Heart right ventricle (tissue), 16 donors: Measurements from ENCODE around the gene PTPRN2. TPM values are rescaled to one million over a fixed set of nuclear protein-coding genes. Genes with fewer than 3 reads are reported as not detected.

Source experiments
- ATAC-seq, 8 donors: fragments of 200-7000 bp; cut with Tn5 transposase; one replicate each; pipeline ENCODE4 v1.9.1; 2020; ENCODE audit warnings: mild to moderate bottlenecking in 8 of 8, moderate library complexity in 8 of 8, moderate number of reproducible peaks in 1 of 8
- DNase-seq, 2 donors: peaks; one replicate each; pipeline ENCODE4 v3.0.0-alpha.2; 2020
- H3K27ac ChIP-seq, 10 donors: fragments of 200-600 bp; sonication (generic) in 2 of 10; one replicate each; pipeline versions ENCODE4 v1.5.0 to v1.8.0; 2020 to 2022; ENCODE audit warnings: mild to moderate bottlenecking in 3 of 10
- H3K27me3 ChIP-seq, 7 donors: fragments of 200-600 bp; one replicate each; pipeline ENCODE4 v1.8.0; 2021 to 2022; ENCODE audit warnings: mild to moderate bottlenecking in 2 of 7
- H3K36me3 ChIP-seq, 9 donors: fragments of 200-600 bp; sonication (generic) in 1 of 9; one replicate each; pipeline versions ENCODE4 v1.5.0 to v1.8.0; 2020 to 2022; ENCODE audit warnings: mild to moderate bottlenecking in 2 of 9
- H3K4me1 ChIP-seq, 9 donors: fragments of 200-600 bp; sonication (generic) in 1 of 9; one replicate each; pipeline versions ENCODE4 v1.5.0 to v1.8.0; 2020 to 2022; ENCODE audit warnings: mild to moderate bottlenecking in 4 of 9
- H3K4me3 ChIP-seq, 10 donors: fragments of 200-600 bp; sonication (generic) in 2 of 10; one replicate each; pipeline versions ENCODE4 v1.5.0 to v1.8.0; 2020 to 2022; ENCODE audit warnings: mild to moderate bottlenecking in 7 of 10, moderate library complexity in 2 of 10
- H3K9me3 ChIP-seq, 11 donors: fragments of 200-600 bp in 10 of 11; sonication (generic) in 2 of 11; one replicate each; pipeline versions ENCODE4 v1.5.0 to v1.8.0; 2013 to 2022; ENCODE audit warnings: mild to moderate bottlenecking in 2 of 11, control low read depth in 1 of 11, moderate library complexity in 1 of 11
- WGBS, 2 donors: extraction: QIAGEN DNeasy Blood & Tissue Kit; methylation state at CpG; one replicate each; pipeline ENCODE4 v1.1.7; 2013; ENCODE audit warnings: inconsistent platforms in 1 of 2; 5-methylcytosine and 5-hydroxymethylcytosine counted together
- intact Hi-C, 10 donors: fragments of 100-400 bp; cut with DNase I; formaldehyde crosslinking; loops; one replicate each; pipeline versions ENCODE4 v1.11.1 to v1.14.2; 2022
- polyA plus RNA-seq, 2 donors: library from polyadenylated mRNA; stranded (reverse); fragments of 200-250 nt; gene quantifications; one replicate each; pipeline ENCODE4 v1.2.3, GENCODE V29; 2013
- total RNA-seq, 10 donors: library from RNA; stranded (reverse); fragmentation: NEBNext Ultra II Directional in 3 of 10; extraction: Animal tissue kit (Norgen Biotek cat#: 25700) in 3 of 10; gene quantifications; one replicate each; pipeline versions ENCODE4 v1.2.1 to v1.2.4, GENCODE V29; 2021 to 2023
- TF ChIP-seq, protein P1 (sequence below), 9 donors: fragments of 200-600 bp; sonication (generic) in 2 of 9; IDR thresholded peaks; one replicate each; pipeline versions ENCODE4 v1.5.0 to v1.8.0; 2021 to 2022; ENCODE audit warnings: antibody characterized with exemption in 9 of 9, mild to moderate bottlenecking in 5 of 9, moderate library complexity in 1 of 9
- donor health status: Arrhythmogenic right ventricular cardiomyopathy.
- donor health status: ischemic (EF 13 %, LVEDD 7.1; RV severe dilation, severe dysfunction).
- donor health status: healthy with polysubstance abuse.
- donor health status: DM: no; HTN: yes; CAD: no.
- donor health status: DM: no; HTN: no; CAD: no.
- donor health status: ischemic (EF 25% LVEDD 6.9; RV normal size, moderate dysfunction).
- donor health status: ischemic (EF 25% LVEDD 5.7; RV mildly dilated, moderate dysfunction).
- donor health status: healthy.
- donor health status: DM: yes; HTN: yes; CAD: no.
- donor health status: Ischemic cardiomyopathy.
- donor health status: ischemic (EF 35%, LVEDD 5.7; RV mildly dilated, moderate dysfunction).
- donor health status: nonischemic (EF 11% LVEDD 7.7; RV severe dilation, severe dysfunction).
- donor health status: DM: yes; HTN: yes; CAD: no.
- donor health status: PGD.
- donor health status: ischemic (EF 29% LVEDD 5.4; RV normal size, mild dysfunction).
- donor health status: nonischemic (EF 23%, LVEDD 6.1; RV moderate dilation, normal function).

PTPRN2 gene
- total and polyA plus RNA-seq, 12 donors, result 0.82 to 1.8 (median 1.3) TPM

DNA sequence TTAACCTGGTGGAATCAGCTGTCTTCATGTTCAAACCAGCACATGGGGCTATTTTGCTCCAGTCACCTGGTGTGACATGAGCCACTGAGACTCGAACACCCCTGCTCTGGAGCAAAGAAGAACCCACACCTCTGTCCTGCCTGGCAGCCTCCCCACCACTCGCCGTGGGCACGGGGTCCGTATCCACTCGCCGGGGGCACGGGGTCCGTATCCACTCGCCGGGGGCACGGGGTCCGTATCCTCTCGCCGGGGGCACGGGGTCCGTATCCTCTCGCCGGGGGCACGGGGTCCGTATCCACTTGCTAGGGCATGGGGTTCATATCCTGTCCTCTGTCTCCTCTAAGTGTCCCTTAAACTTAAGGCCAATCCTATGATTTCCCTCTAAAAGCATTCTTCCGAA, 558.7 kb downstream of the PTPRN2 start:
- DNase-seq (no peak), ATAC-seq (no peak)
- intact Hi-C loops, result no loop called here
- Histone ChIP-seq H3K36me3 (no peaks in the 10 kb centered on the region), H3K4me1 (no peaks in the 10 kb centered on the region), H3K27ac (no peak overlapping the region), H3K4me3 (no peak overlapping the region), H3K9me3 (peaks cover 0 to 7% (median 0%) of the 10 kb centered on the region in 11 donors), H3K27me3 (peaks cover 0 to 33% (median 5%) of the 10 kb centered on the region in 7 donors)
- WGBS, 2 donors, result 89 to 92% methylated on average over 22 of the region's 22 CpGs
- TF ChIP-seq, protein P1, sequence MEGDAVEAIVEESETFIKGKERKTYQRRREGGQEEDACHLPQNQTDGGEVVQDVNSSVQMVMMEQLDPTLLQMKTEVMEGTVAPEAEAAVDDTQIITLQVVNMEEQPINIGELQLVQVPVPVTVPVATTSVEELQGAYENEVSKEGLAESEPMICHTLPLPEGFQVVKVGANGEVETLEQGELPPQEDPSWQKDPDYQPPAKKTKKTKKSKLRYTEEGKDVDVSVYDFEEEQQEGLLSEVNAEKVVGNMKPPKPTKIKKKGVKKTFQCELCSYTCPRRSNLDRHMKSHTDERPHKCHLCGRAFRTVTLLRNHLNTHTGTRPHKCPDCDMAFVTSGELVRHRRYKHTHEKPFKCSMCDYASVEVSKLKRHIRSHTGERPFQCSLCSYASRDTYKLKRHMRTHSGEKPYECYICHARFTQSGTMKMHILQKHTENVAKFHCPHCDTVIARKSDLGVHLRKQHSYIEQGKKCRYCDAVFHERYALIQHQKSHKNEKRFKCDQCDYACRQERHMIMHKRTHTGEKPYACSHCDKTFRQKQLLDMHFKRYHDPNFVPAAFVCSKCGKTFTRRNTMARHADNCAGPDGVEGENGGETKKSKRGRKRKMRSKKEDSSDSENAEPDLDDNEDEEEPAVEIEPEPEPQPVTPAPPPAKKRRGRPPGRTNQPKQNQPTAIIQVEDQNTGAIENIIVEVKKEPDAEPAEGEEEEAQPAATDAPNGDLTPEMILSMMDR (IDR thresholded peaks at IDR 0.05), result no peak

DNA sequence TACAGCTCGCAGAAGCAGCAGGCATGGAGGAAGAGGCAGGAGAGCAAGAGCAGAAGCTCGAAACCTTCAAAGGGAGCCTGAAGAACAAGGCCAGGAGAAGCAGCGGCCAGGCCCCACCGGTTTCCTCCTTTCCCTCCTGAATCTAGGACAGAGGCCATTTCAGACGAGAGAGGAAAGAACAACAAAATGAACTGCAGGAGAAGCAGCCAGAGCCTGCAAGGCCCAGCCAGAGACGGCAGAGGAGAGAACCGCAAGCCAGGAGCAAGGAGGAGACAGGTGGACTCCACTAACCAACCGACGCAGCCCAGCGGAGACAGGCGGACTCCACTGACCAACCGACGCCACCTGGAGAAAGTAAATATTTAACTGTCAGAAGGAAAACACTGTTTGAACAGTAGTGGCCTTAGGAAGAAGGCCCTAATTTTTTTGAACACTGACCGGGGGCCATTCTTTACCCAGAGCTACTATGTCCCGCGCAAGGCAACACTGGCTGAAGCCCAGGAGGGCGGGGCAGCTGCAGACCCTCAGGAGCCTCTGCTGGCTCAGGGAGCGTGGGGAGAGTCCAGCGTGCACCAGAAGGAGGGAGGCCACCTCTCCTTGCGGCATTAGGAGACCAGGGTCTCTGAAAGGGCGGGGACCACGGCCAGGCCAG, 559.2 kb downstream of the PTPRN2 start:
- no peak overlapping the region for H3K27ac ChIP-seq
- ATAC-seq (no peak), DNase-seq (no peak)
- H3K4me3 ChIP-seq, result no peak overlapping the region
- intact Hi-C loops, result no loop called here
- peaks cover 0 to 2% (median 0%) of the 10 kb centered on the region in 11 donors for H3K9me3 ChIP-seq
- TF ChIP-seq, protein P1 (IDR thresholded peaks at IDR 0.05), result no peak
- no peaks in the 10 kb centered on the region for H3K36me3 ChIP-seq
- peaks cover 0 to 29% (median 5%) of the 10 kb centered on the region in 7 donors for H3K27me3 ChIP-seq
- H3K4me1 ChIP-seq, result no peaks in the 10 kb centered on the region
- 83 to 86% methylated on average over 22 of the region's 22 CpGs for WGBS, 2 donors

DNA sequence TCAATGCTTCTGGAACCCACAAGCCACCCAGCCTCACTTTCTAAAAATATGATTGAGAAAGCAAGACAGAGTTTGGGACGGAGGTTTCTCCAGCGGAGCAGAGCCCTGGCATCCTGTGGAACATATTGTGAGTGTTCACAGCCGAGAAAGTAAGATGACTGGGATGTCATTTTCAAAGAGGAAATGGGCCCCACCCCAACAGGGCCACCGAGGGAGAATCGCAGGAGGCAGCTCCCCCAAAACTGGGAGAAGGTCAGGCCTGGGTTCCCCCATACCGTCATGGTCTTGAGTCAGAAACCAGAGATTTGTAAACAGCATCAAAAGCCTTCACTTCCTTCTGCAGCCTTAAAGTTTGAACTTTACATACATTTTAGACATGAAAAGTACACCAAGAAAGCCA, 560.0 kb downstream of the PTPRN2 start:
- 77 to 80% methylated on average over 6 of the region's 6 CpGs for WGBS, 2 donors
- Histone ChIP-seq H3K4me3 (no peak overlapping the region), H3K4me1 (no peaks in the 10 kb centered on the region), H3K27ac (no peak overlapping the region), H3K9me3 (no peaks in the 10 kb centered on the region), H3K27me3 (peaks cover 0 to 25% (median 5%) of the 10 kb centered on the region in 7 donors), H3K36me3 (no peaks in the 10 kb centered on the region)
- intact Hi-C loops, result no loop called here
- ATAC-seq (no peak), DNase-seq (no peak)
- TF ChIP-seq, protein P1 (IDR thresholded peaks at IDR 0.05), result no peak

DNA sequence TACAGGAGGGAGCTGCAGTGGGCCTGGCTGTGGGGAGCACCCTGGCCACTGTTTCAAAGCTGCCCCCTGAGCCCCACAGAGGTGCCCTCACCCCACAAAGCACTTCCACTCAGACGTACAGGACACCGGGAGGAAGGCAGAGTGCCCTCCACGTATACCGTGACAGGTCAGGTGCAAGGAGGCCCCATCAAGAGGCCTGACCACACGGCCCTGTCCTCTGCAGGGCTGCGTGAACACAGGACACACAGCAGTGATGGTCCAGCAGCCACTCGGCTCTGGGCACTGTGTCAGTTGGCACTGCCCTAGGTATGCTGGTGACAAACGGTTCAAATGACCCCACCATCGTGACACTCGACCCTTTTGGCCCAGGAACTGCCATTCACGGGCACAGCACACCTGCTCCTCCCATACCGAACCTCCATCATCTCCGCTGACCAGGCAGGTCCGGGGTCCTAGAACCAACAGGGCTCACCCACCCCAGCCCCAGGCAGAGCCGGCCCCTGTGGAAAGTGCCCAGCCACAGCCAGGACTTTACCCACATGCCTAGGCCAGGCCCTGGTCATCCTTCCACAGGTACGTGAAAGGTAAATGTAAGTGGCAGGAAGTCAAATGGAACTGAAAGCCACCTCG, 560.9 kb downstream of the PTPRN2 start:
- H3K4me1 ChIP-seq, result no peaks in the 10 kb centered on the region
- 87 to 88% methylated on average over 17 of the region's 17 CpGs for WGBS, 2 donors
- no peak overlapping the region for H3K4me3 ChIP-seq
- no peaks in the 10 kb centered on the region for H3K36me3 ChIP-seq
- DNase-seq, result no peak
- H3K9me3 ChIP-seq, result no peaks in the 10 kb centered on the region
- intact Hi-C loops, result no loop called here
- TF ChIP-seq, protein P1 (IDR thresholded peaks at IDR 0.05), result no peak
- peaks cover 0 to 22% (median 5%) of the 10 kb centered on the region in 7 donors for H3K27me3 ChIP-seq
- no peak overlapping the region for H3K27ac ChIP-seq
- ATAC-seq, result peak in 1 of 8 donors; percentile 55
